Body of pancreas (tissue), 4 donors: ENCODE data around the gene ZNF581.

Experiments used
- POLR2A ChIP-seq, 3 donors: fragments of 450-650 bp; IDR thresholded peaks; one replicate each; pipeline ENCODE4 v1.6.1; 2016; ENCODE audit warnings: antibody characterized with exemption in 3 of 3, mild to moderate bottlenecking in 2 of 3
- TF ChIP-seq, protein P1 (sequence below), 7 experiments: fragments of 450-650 bp in 4 of 7; fragments of 200-600 bp in 3 of 7; sonication (generic) in 3 of 7; IDR thresholded peaks; one replicate each; pipeline ENCODE4 v1.5.1; 2016 to 2019; ENCODE audit warnings: antibody characterized with exemption in 7 of 7

DNA sequence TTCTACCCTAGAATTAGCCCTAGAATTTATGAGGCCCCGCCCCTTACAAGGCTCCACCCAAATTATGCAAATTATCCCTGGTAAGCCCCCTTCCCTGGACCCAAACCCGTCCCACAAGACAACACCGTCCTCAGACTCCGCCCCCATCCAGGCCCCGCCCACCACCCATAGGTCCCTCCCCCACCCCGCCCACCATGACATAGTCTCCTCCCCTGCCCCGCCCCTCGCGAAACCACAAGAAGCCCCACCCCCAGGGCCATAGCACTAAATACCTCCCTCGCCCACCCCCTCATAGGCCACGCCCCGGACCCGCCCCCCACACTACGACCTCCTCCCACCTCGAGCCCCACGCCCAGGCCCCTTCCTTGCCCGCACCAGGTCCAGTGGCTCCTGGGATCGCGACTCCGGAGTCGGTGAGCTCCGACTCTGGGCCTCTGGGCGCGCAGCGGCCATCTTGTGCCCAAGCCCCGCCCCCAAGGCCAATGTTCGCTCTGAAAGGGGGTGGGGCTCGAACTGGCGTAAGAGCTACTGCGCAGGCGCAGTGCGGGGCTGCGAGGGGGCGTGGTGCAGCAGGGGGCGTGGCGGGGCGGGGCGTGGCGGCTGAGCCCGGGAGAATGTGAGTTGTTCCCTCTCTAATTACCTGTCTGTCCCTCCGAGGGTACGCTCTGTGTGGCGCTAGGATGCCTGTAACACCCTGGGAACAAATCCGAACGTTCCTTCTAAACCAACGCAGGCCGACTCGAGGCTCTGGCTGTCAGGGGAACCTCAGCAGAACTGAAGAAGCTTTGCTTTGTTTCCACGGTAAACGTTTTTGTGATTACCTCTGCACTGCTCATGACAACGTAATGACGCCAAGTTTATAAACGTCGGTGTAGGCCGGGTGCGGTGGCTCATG is 19.1 kb upstream of the ZNF581 start, which contains the start of gene ZNF784:
- TF ChIP-seq, protein P1, sequence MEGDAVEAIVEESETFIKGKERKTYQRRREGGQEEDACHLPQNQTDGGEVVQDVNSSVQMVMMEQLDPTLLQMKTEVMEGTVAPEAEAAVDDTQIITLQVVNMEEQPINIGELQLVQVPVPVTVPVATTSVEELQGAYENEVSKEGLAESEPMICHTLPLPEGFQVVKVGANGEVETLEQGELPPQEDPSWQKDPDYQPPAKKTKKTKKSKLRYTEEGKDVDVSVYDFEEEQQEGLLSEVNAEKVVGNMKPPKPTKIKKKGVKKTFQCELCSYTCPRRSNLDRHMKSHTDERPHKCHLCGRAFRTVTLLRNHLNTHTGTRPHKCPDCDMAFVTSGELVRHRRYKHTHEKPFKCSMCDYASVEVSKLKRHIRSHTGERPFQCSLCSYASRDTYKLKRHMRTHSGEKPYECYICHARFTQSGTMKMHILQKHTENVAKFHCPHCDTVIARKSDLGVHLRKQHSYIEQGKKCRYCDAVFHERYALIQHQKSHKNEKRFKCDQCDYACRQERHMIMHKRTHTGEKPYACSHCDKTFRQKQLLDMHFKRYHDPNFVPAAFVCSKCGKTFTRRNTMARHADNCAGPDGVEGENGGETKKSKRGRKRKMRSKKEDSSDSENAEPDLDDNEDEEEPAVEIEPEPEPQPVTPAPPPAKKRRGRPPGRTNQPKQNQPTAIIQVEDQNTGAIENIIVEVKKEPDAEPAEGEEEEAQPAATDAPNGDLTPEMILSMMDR (IDR thresholded peaks at IDR 0.05), result no peak
- peak in 2 of 3 donors; percentile 62 to 68 for TF ChIP-seq POLR2A (IDR thresholded peaks at IDR 0.05)
